GM18520 (cell line): ENCODE data around the gene DNAJC7.
A peak's percentile ranks its signal among the peaks of the same experiment; 100 is the strongest.

Source experiments
- ATAC-seq: cut with Tn5 transposase; IDR thresholded peaks from one replicate; pipeline ENCODE4 v1.9.1; 2021; ENCODE audit not compliant: unreplicated experiment

Gene DNAJC7

DNA sequence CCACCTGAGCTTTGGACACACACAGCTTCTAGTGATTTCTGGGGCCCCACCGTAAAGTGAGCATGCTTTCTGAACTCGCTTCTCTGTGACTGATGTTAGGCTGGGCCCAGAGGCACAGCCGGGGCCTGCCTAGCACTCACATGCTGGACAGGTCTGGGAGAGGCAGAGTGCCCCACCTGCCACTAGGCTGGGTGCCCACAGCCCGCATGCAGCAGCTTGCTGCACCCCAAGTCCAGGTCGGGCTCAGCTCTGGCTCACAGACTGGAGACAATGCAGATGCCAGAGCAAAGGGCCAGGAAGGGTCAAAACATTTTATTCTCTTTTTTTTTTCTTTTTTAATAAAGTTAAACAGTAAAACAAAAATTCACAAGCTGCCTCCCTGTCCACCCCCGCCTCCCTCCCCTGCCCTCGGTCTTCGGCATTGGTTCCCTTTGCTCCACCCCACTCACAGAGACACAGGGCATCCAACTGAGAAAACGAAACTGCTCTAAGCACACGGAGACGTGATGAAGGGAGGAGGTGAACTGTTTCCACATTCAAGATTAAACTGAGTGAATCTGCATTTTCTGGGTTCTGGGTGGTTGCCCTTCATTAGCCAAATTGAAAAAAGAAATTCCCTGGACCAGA, 41.0 kb downstream of the DNAJC7 start:
- ATAC-seq = no peak

GRCh38 chr17:41975099-41976083, 41.8 kb downstream of the DNAJC7 start:
- ATAC-seq = no peak

GRCh38 chr17:41974658-41975057, 42.6 kb downstream of the DNAJC7 start:
- no peak for ATAC-seq

DNA sequence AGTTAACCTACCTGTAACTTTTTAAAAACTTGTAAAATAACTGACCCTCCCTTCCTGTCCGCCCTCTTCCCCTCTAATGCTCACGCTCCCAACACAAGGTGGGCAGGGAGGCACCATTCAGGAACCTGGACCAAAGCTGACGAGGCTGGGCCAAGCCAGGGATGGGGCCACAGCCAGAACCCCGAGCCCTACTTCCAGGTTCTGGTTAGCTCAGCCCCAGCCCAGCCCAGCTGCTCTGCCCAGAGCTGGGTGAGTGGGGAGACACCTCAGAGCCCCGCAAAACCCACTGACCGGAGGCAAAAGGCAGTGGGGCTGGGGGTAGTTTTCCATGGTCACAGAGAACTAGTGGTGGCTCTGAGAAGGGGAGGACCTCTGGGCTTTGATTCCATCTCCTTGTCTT, 43.2 kb downstream of the DNAJC7 start:
- ATAC-seq = no peak

GRCh38 chr17:41973408-41973811, 43.8 kb downstream of the DNAJC7 start:
- no peak for ATAC-seq

DNA sequence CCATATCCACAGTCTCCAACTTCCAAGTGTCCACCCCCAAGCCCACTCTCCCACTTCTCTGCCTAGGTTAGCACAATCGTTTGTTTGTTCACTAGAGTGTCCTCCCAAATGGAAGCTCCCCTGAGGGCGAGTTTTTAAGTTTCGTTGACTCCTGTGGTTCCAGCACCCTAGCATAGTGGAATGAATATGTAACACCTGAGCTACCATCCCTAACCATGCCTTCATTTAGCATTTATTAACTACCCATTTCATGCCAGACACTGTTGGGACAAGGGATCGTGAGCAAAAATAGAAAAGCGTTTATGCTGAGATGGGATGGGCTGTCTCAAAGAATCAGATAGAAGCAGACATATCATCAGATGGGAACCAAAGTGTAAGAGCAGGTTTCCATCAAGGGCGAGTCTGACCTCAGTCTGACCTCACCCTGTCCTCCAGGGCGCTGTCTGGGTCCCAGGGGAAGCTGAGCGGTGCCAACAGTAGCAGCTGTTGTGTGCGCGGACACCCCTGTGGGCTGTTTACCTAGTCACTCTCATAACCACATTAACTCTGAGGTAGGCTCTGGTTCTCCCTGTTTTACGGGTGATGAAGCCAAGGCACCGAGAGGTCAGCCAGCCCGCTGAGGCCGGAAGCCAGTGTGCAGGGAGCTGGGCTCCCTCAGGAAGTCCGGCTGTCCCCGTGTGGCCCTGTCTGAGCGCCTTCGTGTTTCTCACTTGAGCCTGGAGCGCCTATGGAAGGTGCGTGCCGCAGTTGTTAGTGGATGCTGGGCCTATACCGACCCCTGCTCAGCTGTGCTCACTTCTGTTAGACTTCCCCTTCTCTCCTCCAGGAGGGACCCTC, 44.5 kb downstream of the DNAJC7 start:
- ATAC-seq = peak; percentile 74

- ATAC-seq = no peak
Measured at GRCh38 chr17:41971721-41972523, 45.3 kb downstream of the DNAJC7 start.

GRCh38 chr17:41970901-41971331, 46.3 kb downstream of the DNAJC7 start:
- no peak for ATAC-seq

- ATAC-seq = no peak
Measured at GRCh38 chr17:41968676-41969075, 48.6 kb downstream of the DNAJC7 start.

DNA sequence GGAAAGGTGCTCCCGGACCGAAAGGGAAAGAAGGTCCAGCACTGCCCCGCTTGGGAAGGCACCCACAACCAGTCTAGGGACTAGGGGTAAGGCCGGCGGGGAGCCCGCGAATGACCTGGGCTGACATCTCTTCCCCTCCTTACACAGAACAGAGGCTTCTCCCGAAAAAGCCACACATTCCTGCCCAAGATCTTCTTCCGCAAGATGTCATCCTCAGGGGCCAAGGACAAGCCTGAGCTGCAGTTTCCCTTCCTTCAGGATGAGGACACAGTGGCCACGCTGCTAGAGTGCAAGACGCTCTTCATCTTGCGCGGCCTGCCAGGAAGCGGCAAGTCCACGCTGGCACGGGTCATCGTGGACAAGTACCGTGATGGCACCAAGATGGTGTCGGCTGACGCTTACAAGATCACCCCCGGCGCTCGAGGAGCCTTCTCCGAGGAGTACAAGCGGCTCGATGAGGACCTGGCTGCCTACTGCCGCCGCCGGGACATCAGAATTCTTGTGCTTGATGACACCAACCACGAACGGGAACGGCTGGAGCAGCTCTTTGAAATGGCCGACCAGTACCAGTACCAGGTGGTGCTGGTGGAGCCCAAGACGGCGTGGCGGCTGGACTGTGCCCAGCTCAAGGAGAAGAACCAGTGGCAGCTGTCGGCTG, 49.2 kb downstream of the DNAJC7 start:
- no peak for ATAC-seq

- peak; percentile 4 for ATAC-seq
Measured at GRCh38 chr17:41967141-41967920, 49.9 kb downstream of the DNAJC7 start.

DNA sequence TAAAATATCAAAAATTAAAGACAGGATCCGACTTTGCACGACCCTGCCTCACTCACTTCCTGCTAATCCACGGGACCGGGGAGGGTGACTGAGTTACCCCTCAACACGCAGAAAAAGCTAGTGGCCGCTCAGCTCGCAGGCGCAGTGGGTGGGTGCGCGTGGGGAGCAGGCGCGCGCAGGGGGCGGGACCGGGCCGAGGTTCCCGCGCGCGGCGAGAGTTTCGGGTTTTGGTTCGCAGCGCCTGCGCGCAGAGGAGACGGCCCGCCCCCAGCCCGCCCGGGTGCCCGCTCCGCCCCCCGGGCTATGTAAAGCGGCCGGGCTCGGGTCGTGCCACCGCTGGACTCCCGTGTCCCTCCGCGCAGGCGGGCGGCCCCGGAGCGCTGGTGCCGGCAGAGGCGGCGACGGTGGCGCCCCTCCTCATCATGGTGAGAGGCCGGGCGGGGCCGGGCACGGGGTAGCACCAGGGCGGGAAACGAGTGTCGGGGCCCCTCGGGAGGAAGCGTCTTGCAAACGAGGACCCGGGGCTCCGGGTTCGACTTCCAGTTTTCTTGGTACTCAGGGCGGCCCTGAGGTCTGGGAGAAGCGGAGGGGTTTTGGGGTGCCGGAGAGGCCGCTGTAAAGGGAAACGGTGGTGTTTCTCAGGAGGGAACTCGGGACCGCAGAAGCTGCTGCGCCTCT, 50.6 kb downstream of the DNAJC7 start, which contains the start of gene CNP:
Gene CNP, plus strand, starts transcription at position 333 of the 678 bp plus-strand sequence. Its CDS starts 90 bp downstream, at position 423.
- ATAC-seq = peak; percentile 63

- no peak for ATAC-seq
Measured at GRCh38 chr17:41965694-41966462, 51.4 kb downstream of the DNAJC7 start.

- ATAC-seq = no peak
Measured at GRCh38 chr17:41962768-41963434, 54.3 kb downstream of the DNAJC7 start.

- no peak for ATAC-seq
Measured at GRCh38 chr17:41962111-41962510, 55.1 kb downstream of the DNAJC7 start.

GRCh38 chr17:41959336-41960095, 57.7 kb downstream of the DNAJC7 start:
- no peak for ATAC-seq

DNA sequence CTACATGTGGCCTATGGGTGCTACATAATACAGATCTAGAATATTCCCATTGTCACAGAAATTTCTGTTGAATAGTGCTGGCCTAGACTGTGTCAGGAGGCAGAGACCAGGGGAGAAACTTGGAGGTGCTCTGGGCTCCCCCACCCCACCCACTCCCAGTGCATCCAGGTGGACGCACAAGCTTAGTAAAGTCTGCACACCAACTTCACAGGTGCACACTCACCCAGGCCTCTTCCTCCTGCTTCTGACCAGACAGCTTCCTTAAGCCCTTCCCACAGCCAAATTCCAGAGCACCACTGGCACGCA, 58.3 kb downstream of the DNAJC7 start:
- no peak for ATAC-seq
